HCT116 (cell line): ENCODE data around the gene CD19. TPM values are rescaled to one million over a fixed set of nuclear protein-coding genes. Genes with fewer than 3 reads are reported as not detected.
A peak's percentile ranks its signal among the peaks of the same experiment; 100 is the strongest.

Experiments used
- ATAC-seq: fragments of 200-7000 bp; cut with Tn5 transposase; 2 replicates; pipeline ENCODE4 v1.9.1; 2020; ENCODE audit warnings: mild to moderate bottlenecking, moderate library complexity
- BruUV-seq: library from RNA; stranded (reverse); fragments of 400-500 nt; replicated peaks from 2 replicates; lab custom pipeline; 2021; lab: Mats Ljungman, UMichigan
- CTCF ChIA-PET: fragments of 300-600 bp; sonication (Branson Sonifier 250); formaldehyde crosslinking; loops from one replicate; lab custom pipeline; 2021; ENCODE audit warnings: antibody characterized with exemption; lab: Charles Lee
- POLR2A ChIA-PET: fragments of 300-600, 350-600 bp; sonication (Branson Sonifier 250); formaldehyde crosslinking; loops from one replicate; lab custom pipeline; 2021; ENCODE audit warnings: antibody characterized with exemption; lab: Charles Lee
- RAD21 ChIA-PET, 2 experiments: fragments of 300-600 bp; sonication (Branson Sonifier 250); formaldehyde crosslinking; loops; one replicate each; lab custom pipeline; 2023; ENCODE audit warnings: low total read pairs in 2 of 2; ENCODE audit not compliant: uncharacterized antibody in 2 of 2, unreplicated experiment in 2 of 2, low non-redundant PET in 1 of 2; lab: Charles Lee
- DNase-seq: peaks from one replicate; pipeline ENCODE4 v3.0.0-alpha.2; 2010; ENCODE audit warnings: low read depth, low spot score
- H2AFZ ChIP-seq: fragments of 200-600 bp; shearing (Covaris generic), sonication (generic); 2 replicates; pipeline ENCODE4 v1.6.1; 2017; ENCODE audit warnings: low read depth, mixed run types, mixed read lengths, antibody characterized with exemption, low read length; ENCODE audit not compliant: poor library complexity, severe bottlenecking
- H3K27ac ChIP-seq: 2 replicates; pipeline ENCODE4 v1.5.1; 2012; ENCODE audit warnings: low read depth, low read length
- H3K27me3 ChIP-seq: fragments of 200-600 bp; sonication (generic); 2 replicates; pipeline ENCODE4 v1.6.1; 2016; ENCODE audit warnings: mixed run types, low read length, mixed read lengths; ENCODE audit not compliant: insufficient read depth
- H3K36me3 ChIP-seq, 2 experiments: fragments of 200-500 bp in 1 of 2; fragments of 200-600 bp in 1 of 2; sonication (Bioruptor generic) in 1 of 2; sonication (generic) in 1 of 2; 2 replicates each; pipeline versions ENCODE4 v1.5.1 to v1.6.1; 2014 to 2016; ENCODE audit warnings: low read length in 2 of 2, inconsistent platforms in 1 of 2, mixed read lengths in 1 of 2, mixed run types in 1 of 2; ENCODE audit not compliant: insufficient read depth in 2 of 2, control insufficient read depth in 1 of 2
- H3K4me1 ChIP-seq, 2 experiments: fragments of 200-600 bp in 1 of 2; sonication (generic) in 1 of 2; 2 replicates each; pipeline versions ENCODE4 v1.5.1 to v1.6.1; 2012 to 2017; ENCODE audit warnings: low read length in 2 of 2, inconsistent platforms in 1 of 2, mild to moderate bottlenecking in 1 of 2, mixed read lengths in 1 of 2, mixed run types in 1 of 2, moderate library complexity in 1 of 2; ENCODE audit not compliant: insufficient read depth in 2 of 2, control insufficient read depth in 1 of 2
- H3K4me2 ChIP-seq: fragments of 200-600 bp; sonication (generic); 2 replicates; pipeline ENCODE4 v1.6.1; 2017; ENCODE audit warnings: mixed run types, low read length, mixed read lengths
- H3K4me3 ChIP-seq, 2 experiments: fragments of 200-600 bp in 1 of 2; sonication (generic) in 1 of 2; replicated peaks in 1 of 2; 2 replicates each; pipeline ENCODE4 v1.5.1; 2011 to 2016; ENCODE audit warnings: low read length in 2 of 2, control low read depth in 1 of 2, low read depth in 1 of 2, mild to moderate bottlenecking in 1 of 2, mixed read lengths in 1 of 2, mixed run types in 1 of 2
- H3K79me2 ChIP-seq: fragments of 200-600 bp; sonication (generic); 2 replicates; pipeline ENCODE4 v1.6.1; 2017; ENCODE audit warnings: mild to moderate bottlenecking, mixed run types, low read length, moderate library complexity, mixed read lengths; ENCODE audit not compliant: insufficient read depth
- H3K9ac ChIP-seq: fragments of 200-600 bp; sonication (generic); 2 replicates; pipeline ENCODE4 v1.6.1; 2016; ENCODE audit warnings: low read length, mixed read lengths
- H3K9me2 ChIP-seq: fragments of 200-600 bp; sonication (generic), shearing (Covaris generic); 2 replicates; pipeline ENCODE4 v1.6.1; 2017; ENCODE audit warnings: mixed run types, mild to moderate bottlenecking, moderate library complexity; ENCODE audit not compliant: insufficient read depth
- H3K9me3 ChIP-seq, 2 experiments: fragments of 200-500 bp in 1 of 2; fragments of 200-600 bp in 1 of 2; sonication (Bioruptor generic) in 1 of 2; sonication (generic) in 1 of 2; 2 replicates each; pipeline ENCODE4 v1.6.1; 2014 to 2017; ENCODE audit warnings: low read length in 2 of 2, mixed read lengths in 2 of 2, inconsistent platforms in 1 of 2, low read depth in 1 of 2, mild to moderate bottlenecking in 1 of 2, mixed run types in 1 of 2, moderate library complexity in 1 of 2; ENCODE audit not compliant: control insufficient read depth in 1 of 2, insufficient read depth in 1 of 2
- H4K20me1 ChIP-seq: fragments of 200-600 bp; sonication (generic), shearing (Covaris generic); 2 replicates; pipeline ENCODE4 v1.6.1; 2017; ENCODE audit warnings: mixed run types, mild to moderate bottlenecking, moderate library complexity; ENCODE audit not compliant: insufficient read depth
- CEBPB ChIP-seq: IDR thresholded peaks from 2 replicates; pipeline ENCODE4 v1.6.1; 2012; ENCODE audit warnings: low read depth
- EGR1 ChIP-seq: IDR thresholded peaks from 2 replicates; pipeline ENCODE4 v1.6.1; 2012; ENCODE audit warnings: low read depth
- ELF1 ChIP-seq: IDR thresholded peaks from 2 replicates; pipeline ENCODE4 v1.6.1; 2012; ENCODE audit warnings: low read depth, borderline replicate concordance
- EZH2 ChIP-seq: fragments of 200-600 bp; sonication (generic); IDR thresholded peaks from 2 replicates; pipeline ENCODE4 v1.6.1; 2017; ENCODE audit warnings: antibody characterized with exemption, mixed run types
- EZH2phosphoT487 ChIP-seq: fragments of 200-600 bp; IDR thresholded peaks from 2 replicates; pipeline ENCODE4 v1.6.1; 2018; ENCODE audit warnings: antibody characterized with exemption, borderline replicate concordance
- FOSL1 ChIP-seq: IDR thresholded peaks from 2 replicates; pipeline ENCODE4 v1.6.1; 2012; ENCODE audit warnings: low read depth
- JUND ChIP-seq: IDR thresholded peaks from 2 replicates; pipeline ENCODE4 v1.6.1; 2012
- MAX ChIP-seq: IDR thresholded peaks from 2 replicates; pipeline ENCODE4 v1.6.1; 2012
- POLR2A ChIP-seq: IDR thresholded peaks from 2 replicates; pipeline ENCODE4 v1.7.0; 2011; ENCODE audit warnings: borderline replicate concordance; ENCODE audit not compliant: insufficient read depth, insufficient read length; ENCODE audit errors: extremely low read depth
- POLR2AphosphoS5 ChIP-seq: IDR thresholded peaks from 2 replicates; pipeline ENCODE4 v1.6.1; 2011; ENCODE audit warnings: mild to moderate bottlenecking, low read depth, low read length, moderate library complexity
- RAD21 ChIP-seq: IDR thresholded peaks from 2 replicates; pipeline ENCODE4 v1.6.1; 2012; ENCODE audit warnings: low read depth, mild to moderate bottlenecking
- REST ChIP-seq: IDR thresholded peaks from 2 replicates; pipeline ENCODE4 v1.6.1; 2012; ENCODE audit warnings: low read depth
- SP1 ChIP-seq: IDR thresholded peaks from 2 replicates; pipeline ENCODE4 v1.6.1; 2012; ENCODE audit warnings: low read depth
- SRF ChIP-seq: IDR thresholded peaks from 2 replicates; pipeline ENCODE4 v1.6.1; 2012; ENCODE audit warnings: low read depth
- TCF7L2 ChIP-seq: IDR thresholded peaks from 2 replicates; pipeline ENCODE4 v1.7.0; 2011; ENCODE audit warnings: borderline replicate concordance, inconsistent platforms; ENCODE audit not compliant: insufficient read depth, insufficient read length; ENCODE audit errors: extremely low read depth
- YY1 ChIP-seq: IDR thresholded peaks from 2 replicates; pipeline ENCODE4 v1.6.1; 2011; ENCODE audit warnings: low read length, low read depth, moderate library complexity, mild to moderate bottlenecking; ENCODE audit not compliant: insufficient replicate concordance; ENCODE audit errors: extremely low read depth
- ZFX ChIP-seq: fragments of 450-650 bp; IDR thresholded peaks from 2 replicates; pipeline ENCODE4 v1.6.1; 2017
- ZNF274 ChIP-seq: fragments of 200-500 bp; sonication (Bioruptor generic); IDR thresholded peaks from 2 replicates; pipeline ENCODE4 v1.6.1; 2014; ENCODE audit warnings: mild to moderate bottlenecking, low read depth, low read length, inconsistent platforms
- intact Hi-C: fragments of 100-400 bp; cut with micrococcal nuclease; formaldehyde crosslinking; loops from 2 replicates; pipeline ENCODE4 v1.10.0; 2022
- total RNA-seq: library from RNA; stranded (reverse); gene quantifications from one replicate; pipeline ENCODE4 v1.2.1, GENCODE V29; 2021; ENCODE audit not compliant: unreplicated experiment
- TF ChIP-seq, protein P1 (sequence below): IDR thresholded peaks from 2 replicates; pipeline ENCODE4 v1.6.1; 2012
- TF ChIP-seq, protein P2 (sequence below), 3 experiments: fragments of 200-600 bp in 1 of 3; sonication (generic) in 1 of 3; IDR thresholded peaks in 2 of 3; conservative IDR thresholded peaks in 1 of 3; 2 replicates each; pipeline ENCODE4 v1.5.1; 2012 to 2017; ENCODE audit warnings: low read depth in 2 of 3, low read length in 2 of 3, antibody characterized with exemption in 1 of 3, borderline replicate concordance in 1 of 3, control low read depth in 1 of 3, mild to moderate bottlenecking in 1 of 3, mixed read lengths in 1 of 3, mixed run types in 1 of 3, moderate library complexity in 1 of 3; ENCODE audit not compliant: insufficient read depth in 1 of 3

CD19 gene
- total RNA-seq, 1 experiment from 2014 or later, result 0.27 TPM

DNA sequence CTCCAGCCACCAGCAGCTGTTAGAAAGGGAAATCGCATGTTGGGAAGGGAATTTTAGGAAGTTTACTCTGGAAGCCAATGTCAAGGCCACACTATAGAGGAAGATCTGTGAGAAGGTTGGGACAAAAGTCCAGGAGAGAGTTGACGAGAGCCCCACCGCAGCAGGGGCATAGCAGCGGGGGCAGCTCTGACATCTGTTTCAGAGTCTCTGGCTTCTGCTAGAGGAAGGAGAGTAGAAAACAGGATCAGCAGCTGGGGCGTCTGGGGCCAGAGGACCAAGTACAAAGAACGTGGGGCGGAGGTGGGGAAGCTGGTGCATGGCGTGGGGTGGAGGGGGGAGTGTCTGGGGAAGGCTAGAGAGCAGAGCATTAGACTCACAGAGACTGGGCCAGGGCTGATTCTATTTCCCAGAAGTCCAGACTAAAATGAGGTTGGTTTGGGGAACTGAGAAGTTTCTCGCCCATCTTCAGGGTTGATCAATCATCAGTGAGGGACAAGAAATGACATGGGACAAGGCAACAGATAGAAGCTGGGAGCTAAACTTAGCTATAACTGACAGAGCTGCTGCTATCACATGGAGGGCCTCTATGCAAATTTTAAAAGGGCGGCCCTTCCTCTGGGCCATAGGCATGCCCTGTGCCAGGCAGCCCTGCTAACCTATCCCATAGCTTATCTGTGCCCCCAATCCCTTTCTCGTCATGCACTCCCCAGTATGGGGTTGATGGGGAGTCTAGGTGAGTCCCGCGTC, 7.9 kb upstream of the CD19 start:
- no peaks in the 10 kb centered on the region for H4K20me1 ChIP-seq
- DNase-seq (no peak), ATAC-seq (peak; percentile 20)
- H2AFZ ChIP-seq, result peak overlapping the region; percentile 78
- intact Hi-C loops, result loop anchor here (1.0 kb wide), 1 partner anchor 22 kb away; no protein-coding TSS in a partner anchor
- H3K9ac ChIP-seq, result peak overlapping the region; percentile 79
- TF ChIP-seq ELF1, result no peak
- no peak for TF ChIP-seq REST
- no peak for TF ChIP-seq FOSL1
- no peak for TF ChIP-seq POLR2AphosphoS5
- TF ChIP-seq EZH2, result no peak
- no peak for TF ChIP-seq EGR1
- TF ChIP-seq, protein P1, sequence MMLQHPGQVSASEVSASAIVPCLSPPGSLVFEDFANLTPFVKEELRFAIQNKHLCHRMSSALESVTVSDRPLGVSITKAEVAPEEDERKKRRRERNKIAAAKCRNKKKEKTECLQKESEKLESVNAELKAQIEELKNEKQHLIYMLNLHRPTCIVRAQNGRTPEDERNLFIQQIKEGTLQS, result no peak
- no peak for TF ChIP-seq CEBPB
- no peak for TF ChIP-seq ZFX
- no peak for TF ChIP-seq SRF
- no peak for TF ChIP-seq EZH2phosphoT487
- TF ChIP-seq TCF7L2, result no peak
- TF ChIP-seq, protein P2, sequence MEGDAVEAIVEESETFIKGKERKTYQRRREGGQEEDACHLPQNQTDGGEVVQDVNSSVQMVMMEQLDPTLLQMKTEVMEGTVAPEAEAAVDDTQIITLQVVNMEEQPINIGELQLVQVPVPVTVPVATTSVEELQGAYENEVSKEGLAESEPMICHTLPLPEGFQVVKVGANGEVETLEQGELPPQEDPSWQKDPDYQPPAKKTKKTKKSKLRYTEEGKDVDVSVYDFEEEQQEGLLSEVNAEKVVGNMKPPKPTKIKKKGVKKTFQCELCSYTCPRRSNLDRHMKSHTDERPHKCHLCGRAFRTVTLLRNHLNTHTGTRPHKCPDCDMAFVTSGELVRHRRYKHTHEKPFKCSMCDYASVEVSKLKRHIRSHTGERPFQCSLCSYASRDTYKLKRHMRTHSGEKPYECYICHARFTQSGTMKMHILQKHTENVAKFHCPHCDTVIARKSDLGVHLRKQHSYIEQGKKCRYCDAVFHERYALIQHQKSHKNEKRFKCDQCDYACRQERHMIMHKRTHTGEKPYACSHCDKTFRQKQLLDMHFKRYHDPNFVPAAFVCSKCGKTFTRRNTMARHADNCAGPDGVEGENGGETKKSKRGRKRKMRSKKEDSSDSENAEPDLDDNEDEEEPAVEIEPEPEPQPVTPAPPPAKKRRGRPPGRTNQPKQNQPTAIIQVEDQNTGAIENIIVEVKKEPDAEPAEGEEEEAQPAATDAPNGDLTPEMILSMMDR (IDR thresholded peaks at IDR 0.05 in 2 of 3, conservative IDR thresholded peaks at IDR 0.05 in 1 of 3; ENCODE audit: borderline replicate concordance in 1 of 3, insufficient read depth in 1 of 3, low read depth in 2 of 3, low read length in 2 of 3), result no peak
- TF ChIP-seq YY1, result no peak
- no peak for TF ChIP-seq SP1
- no peak for TF ChIP-seq POLR2A
- TF ChIP-seq JUND, result no peak
- no peak for TF ChIP-seq ZNF274
- TF ChIP-seq RAD21, result no peak
- TF ChIP-seq MAX, result no peak
- ChIA-PET CTCF (interaction anchor here (1.2 to 1.8 kb wide), 2 partner anchors 12 to 21 kb away, joined by 5 to 10 read pairs; no protein-coding TSS in a partner anchor), RAD21 (interaction anchor here in 1 of 2 experiments (0.6 kb wide), 1 partner anchor 26 kb away, joined by 3 read pairs; no protein-coding TSS in a partner anchor), POLR2A (interaction anchor here (0.6 kb wide), 1 partner anchor 23 kb away, joined by 3 read pairs; no protein-coding TSS in a partner anchor)
- H3K4me1 ChIP-seq, result peaks cover 7 to 20% of the 10 kb centered on the region in 2 experiments
- no TSS peak for BruUV-seq
- no peaks in the 10 kb centered on the region; the same call in 1 of the 2 replicates for H3K79me2 ChIP-seq
- peaks cover 1 to 7% of the 10 kb centered on the region in 2 experiments; a peak in 2 of 4 replicates for H3K36me3 ChIP-seq
- no peaks in the 10 kb centered on the region for H3K9me2 ChIP-seq
- peak overlapping the region; percentile 60 to 77 for H3K4me3 ChIP-seq
- H3K9me3 ChIP-seq, result no peaks in the 10 kb centered on the region
- peak overlapping the region; percentile 75 for H3K27ac ChIP-seq
- peak overlapping the region; percentile 100 for H3K4me2 ChIP-seq
- no peaks in the 10 kb centered on the region for H3K27me3 ChIP-seq
